Endothelial cell of umbilical vein (primary cell): ENCODE measurements around the gene MYBPC1. TPM values are rescaled to one million over a fixed set of nuclear protein-coding genes. Genes with fewer than 3 reads are reported as not detected.

ENCODE experiments used
- BruUV-seq: library from RNA; stranded (reverse); fragments of 400-500 nt; replicated peaks from 2 replicates; lab custom pipeline; 2021; lab: Mats Ljungman, UMichigan
- CTCF ChIA-PET: fragments of 300-600, 350-600 bp; sonication (Branson Sonifier 250); formaldehyde crosslinking; loops from one replicate; lab custom pipeline; 2021; ENCODE audit warnings: antibody characterized with exemption, inconsistent platforms; lab: Charles Lee
- POLR2A ChIA-PET: fragments of 300-600, 350-600 bp; sonication (Branson Sonifier 250); formaldehyde crosslinking; loops from one replicate; lab custom pipeline; 2021; ENCODE audit warnings: antibody characterized with exemption, inconsistent platforms; lab: Charles Lee
- DNase-seq: peaks from one replicate; pipeline ENCODE4 v3.0.0-alpha.2; 2011; ENCODE audit warnings: low read depth, low spot score
- FAIRE-seq: peaks from 2 replicates; lab custom pipeline; 2011; peaks lifted over from hg19 to GRCh38; lab: Jason Lieb, UNC
- H2AFZ ChIP-seq: 2 replicates; pipeline ENCODE4 v1.6.0; 2012; ENCODE audit warnings: low read depth, low read length, control low read depth, inconsistent platforms
- H3K27ac ChIP-seq: 2 replicates; pipeline ENCODE4 v1.5.1; 2011; ENCODE audit warnings: low read depth, mild to moderate bottlenecking, control low read depth, low read length, moderate library complexity; ENCODE audit not compliant: insufficient read depth
- H3K27me3 ChIP-seq, 2 experiments: 2 replicates each; pipeline versions ENCODE4 v1.6.0 to v1.6.1; 2011; ENCODE audit warnings: low read length in 2 of 2, mixed read lengths in 1 of 2; ENCODE audit not compliant: control insufficient read depth in 2 of 2, insufficient read depth in 2 of 2
- H3K36me3 ChIP-seq, 2 experiments: 2 replicates in 1 of 2; 3 replicates in 1 of 2; pipeline ENCODE4 v1.5.1; 2011; ENCODE audit warnings: low read length in 2 of 2, mild to moderate bottlenecking in 1 of 2, moderate library complexity in 1 of 2; ENCODE audit not compliant: control insufficient read depth in 2 of 2, insufficient read depth in 2 of 2; ENCODE audit errors: extremely low read depth in 1 of 2
- H3K4me1 ChIP-seq: 3 replicates; pipeline ENCODE4 v1.5.1; 2011; ENCODE audit warnings: mild to moderate bottlenecking, low read length; ENCODE audit not compliant: control insufficient read depth, insufficient read depth; ENCODE audit errors: extremely low read depth
- H3K4me2 ChIP-seq: 2 replicates; pipeline ENCODE4 v1.6.1; 2011; ENCODE audit warnings: low read length, control low read depth, mixed read lengths; ENCODE audit not compliant: insufficient read depth
- H3K4me3 ChIP-seq, 3 experiments: fragments of 200-600 bp in 1 of 3; sonication (generic), shearing (Covaris generic) in 1 of 3; replicated peaks in 1 of 3; 2 replicates each; pipeline ENCODE4 v1.5.1; 2011 to 2016; ENCODE audit warnings: control low read depth in 3 of 3, low read length in 3 of 3, mild to moderate bottlenecking in 2 of 3, inconsistent platforms in 1 of 3, low read depth in 1 of 3, moderate library complexity in 1 of 3; ENCODE audit not compliant: insufficient read depth in 1 of 3
- H3K79me2 ChIP-seq: 2 replicates; pipeline ENCODE4 v1.6.0; 2012; ENCODE audit warnings: low read length, inconsistent platforms; ENCODE audit not compliant: control insufficient read depth, insufficient read depth
- H3K9ac ChIP-seq: replicated peaks from 2 replicates; pipeline ENCODE3; 2011; ENCODE audit warnings: low read length, control low read depth; ENCODE audit not compliant: insufficient read depth; ENCODE audit errors: extremely low read depth
- H3K9me1 ChIP-seq: replicated peaks from 3 replicates; pipeline ENCODE4 v1.6.0; 2011; ENCODE audit warnings: mild to moderate bottlenecking, low read length; ENCODE audit not compliant: control insufficient read depth, insufficient read depth; ENCODE audit errors: extremely low read depth
- H3K9me3 ChIP-seq: replicated peaks from 2 replicates; pipeline ENCODE4 v1.5.1; 2012; ENCODE audit warnings: low read length, inconsistent platforms; ENCODE audit not compliant: control insufficient read depth, insufficient read depth
- H4K20me1 ChIP-seq: replicated peaks from 2 replicates; pipeline ENCODE3; 2011; ENCODE audit warnings: mild to moderate bottlenecking, low read length; ENCODE audit not compliant: control insufficient read depth, insufficient read depth; ENCODE audit errors: extremely low read depth
- EZH2 ChIP-seq: IDR thresholded peaks from 2 replicates; pipeline ENCODE4 v1.6.1; 2012; ENCODE audit warnings: borderline replicate concordance, low read depth, mild to moderate bottlenecking, moderate library complexity, low read length, inconsistent platforms; ENCODE audit not compliant: severe bottlenecking
- FOS ChIP-seq: IDR thresholded peaks from 2 replicates; pipeline ENCODE4 v1.6.1; 2011; ENCODE audit warnings: mild to moderate bottlenecking, low read length, moderate library complexity, borderline replicate concordance; ENCODE audit not compliant: insufficient read depth
- GATA2 ChIP-seq: IDR thresholded peaks from 2 replicates; pipeline ENCODE4 v1.7.0; 2011; ENCODE audit warnings: low read depth, mild to moderate bottlenecking, moderate library complexity, mixed read lengths, low read length; ENCODE audit not compliant: insufficient read length, insufficient read depth
- JUN ChIP-seq: IDR thresholded peaks from 2 replicates; pipeline ENCODE4 v1.6.1; 2011; ENCODE audit warnings: borderline replicate concordance, low read depth; ENCODE audit not compliant: insufficient read length, insufficient read depth
- MYC ChIP-seq: IDR thresholded peaks from one replicate; pipeline ENCODE4 v1.6.1; 2011; ENCODE audit warnings: mild to moderate bottlenecking, low read depth, low read length
- POLR2A ChIP-seq: IDR thresholded peaks from 2 replicates; pipeline ENCODE4 v1.6.1; 2012; ENCODE audit warnings: low read depth, mild to moderate bottlenecking, control low read depth, low read length
- POLR2AphosphoS5 ChIP-seq: IDR thresholded peaks from 2 replicates; pipeline ENCODE4 v1.6.1; 2012; ENCODE audit warnings: low read depth, mild to moderate bottlenecking, control low read depth, low read length, moderate library complexity; ENCODE audit not compliant: insufficient read depth
- dilution Hi-C: fragments of 300-500 bp; cut with MboI; formaldehyde crosslinking; loops from one replicate; pipeline ENCODE4 v1.15.0; 2019; ENCODE audit warnings: low sequenced_read_pairs; ENCODE audit not compliant: extremely low pct_ligation_motif_present
- intact Hi-C: fragments of 100-400 bp; cut with micrococcal nuclease; formaldehyde crosslinking; loops from one replicate; pipeline ENCODE4 v1.10.0; 2022
- polyA plus RNA-seq, 4 experiments: library from polyadenylated mRNA; depleted of rRNA in 3 of 4; stranded (reverse) in 3 of 4; unstranded in 1 of 4; fragments of >200 nt; gene quantifications; 2 replicates each; pipeline versions ENCODE4 v1.2.1 to v1.2.3, GENCODE V29; 2011 to 2012; ENCODE audit warnings: missing spikeins in 1 of 4
- total RNA-seq: library from RNA; stranded (reverse); gene quantifications from 2 replicates; pipeline ENCODE4 v1.2.3, GENCODE V29; 2021
- TF ChIP-seq, protein P1 (sequence below): IDR thresholded peaks from 2 replicates; pipeline ENCODE4 v1.6.1; 2011; ENCODE audit not compliant: insufficient read depth, insufficient read length
- TF ChIP-seq, protein P2 (sequence below), 2 donors: IDR thresholded peaks; 1 replicate in 1 of 2; 2 replicates in 1 of 2; pipeline ENCODE4 v1.5.1; 2011; ENCODE audit warnings: low read length in 2 of 2, mild to moderate bottlenecking in 2 of 2, moderate library complexity in 2 of 2, control low read depth in 1 of 2, inconsistent platforms in 1 of 2, low read depth in 1 of 2; ENCODE audit not compliant: insufficient read depth in 1 of 2; ENCODE audit errors: extremely low read depth in 1 of 2

MYBPC1 gene
- total and polyA plus RNA-seq, 2 donors (not counting 3 experiments of a cell fraction or from before 2014, with no cell fraction given): not detected

DNA sequence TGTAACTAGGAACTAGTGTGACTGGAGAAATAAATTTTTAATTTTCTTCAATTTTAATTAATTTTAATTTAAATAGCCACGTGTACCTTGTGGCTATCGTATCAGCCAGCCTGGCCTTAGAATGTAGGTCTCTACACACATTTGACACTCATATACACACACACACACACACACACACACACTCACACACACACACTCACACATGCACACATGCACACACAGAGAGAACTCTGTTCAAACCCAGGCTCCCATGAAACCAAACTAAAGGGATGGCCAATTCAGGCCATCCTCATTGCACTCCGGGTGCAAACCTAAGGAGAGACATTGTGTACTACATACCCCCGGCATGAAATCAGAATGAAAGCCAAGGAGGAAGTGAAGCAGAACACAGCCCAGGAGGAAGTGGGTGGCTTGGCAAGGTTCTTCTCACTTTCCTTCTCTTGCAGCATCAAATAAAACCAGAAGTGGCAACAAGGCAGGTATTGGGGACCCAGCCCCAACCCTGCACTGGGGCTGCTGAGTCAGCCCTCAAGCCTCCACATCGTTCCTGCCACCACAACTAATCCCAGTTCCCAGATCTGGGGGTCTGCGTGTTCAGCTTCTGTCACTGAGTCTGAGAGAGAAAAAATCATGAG, 76.5 kb downstream of the MYBPC1 start:
- no peak overlapping the region for H3K4me3 ChIP-seq
- ChIA-PET CTCF (interaction anchor here (0.9 to 2.0 kb wide), 3 partner anchors 11 to 89 kb away, joined by 3 to 16 read pairs (median 11); no protein-coding TSS in a partner anchor), POLR2A (no interaction called here)
- H3K4me2 ChIP-seq: no peak overlapping the region
- H3K79me2 ChIP-seq: no peaks in the 10 kb centered on the region
- FAIRE-seq: no peak
- H3K9ac ChIP-seq: no peak overlapping the region
- H3K4me1 ChIP-seq: no peaks in the 10 kb centered on the region
- no peak overlapping the region for H2AFZ ChIP-seq
- dilution Hi-C loops: no loop called here
- intact Hi-C loops: no loop called here
- TF ChIP-seq POLR2A (no peak), POLR2AphosphoS5 (no peak), JUN (no peak), MYC (no peak), GATA2 (no peak), EZH2 (no peak), FOS (no peak)
- TF ChIP-seq, protein P1, sequence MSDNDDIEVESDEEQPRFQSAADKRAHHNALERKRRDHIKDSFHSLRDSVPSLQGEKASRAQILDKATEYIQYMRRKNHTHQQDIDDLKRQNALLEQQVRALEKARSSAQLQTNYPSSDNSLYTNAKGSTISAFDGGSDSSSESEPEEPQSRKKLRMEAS: no peak
- TF ChIP-seq, protein P2, sequence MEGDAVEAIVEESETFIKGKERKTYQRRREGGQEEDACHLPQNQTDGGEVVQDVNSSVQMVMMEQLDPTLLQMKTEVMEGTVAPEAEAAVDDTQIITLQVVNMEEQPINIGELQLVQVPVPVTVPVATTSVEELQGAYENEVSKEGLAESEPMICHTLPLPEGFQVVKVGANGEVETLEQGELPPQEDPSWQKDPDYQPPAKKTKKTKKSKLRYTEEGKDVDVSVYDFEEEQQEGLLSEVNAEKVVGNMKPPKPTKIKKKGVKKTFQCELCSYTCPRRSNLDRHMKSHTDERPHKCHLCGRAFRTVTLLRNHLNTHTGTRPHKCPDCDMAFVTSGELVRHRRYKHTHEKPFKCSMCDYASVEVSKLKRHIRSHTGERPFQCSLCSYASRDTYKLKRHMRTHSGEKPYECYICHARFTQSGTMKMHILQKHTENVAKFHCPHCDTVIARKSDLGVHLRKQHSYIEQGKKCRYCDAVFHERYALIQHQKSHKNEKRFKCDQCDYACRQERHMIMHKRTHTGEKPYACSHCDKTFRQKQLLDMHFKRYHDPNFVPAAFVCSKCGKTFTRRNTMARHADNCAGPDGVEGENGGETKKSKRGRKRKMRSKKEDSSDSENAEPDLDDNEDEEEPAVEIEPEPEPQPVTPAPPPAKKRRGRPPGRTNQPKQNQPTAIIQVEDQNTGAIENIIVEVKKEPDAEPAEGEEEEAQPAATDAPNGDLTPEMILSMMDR (IDR thresholded peaks at IDR 0.05; ENCODE audit: extremely low read depth in 1 of 2, insufficient read depth in 1 of 2, low read depth in 1 of 2, low read length in 2 of 2): no peak
- no peaks in the 10 kb centered on the region for H3K36me3 ChIP-seq
- no peak for DNase-seq
- BruUV-seq: no TSS peak
- H3K27ac ChIP-seq: no peak overlapping the region
- H4K20me1 ChIP-seq: no peaks in the 10 kb centered on the region
- H3K9me1 ChIP-seq: no peaks in the 10 kb centered on the region
- no peaks in the 10 kb centered on the region for H3K9me3 ChIP-seq
- no peaks in the 10 kb centered on the region for H3K27me3 ChIP-seq
